Glutamatergic neuron (in vitro differentiated cells): ENCODE results near the gene LIMCH1. TPM values are rescaled to one million over a fixed set of nuclear protein-coding genes. Genes with fewer than 3 reads are reported as not detected.

Experiments
- DNase-seq: peaks from one replicate; pipeline ENCODE4 v3.0.0; 2022
- H3K27ac Mint-ChIP-seq: one replicate; pipeline ENCODE4 v1.8.0; 2020; ENCODE audit warnings: mild to moderate bottlenecking, mixed read lengths, inconsistent platforms; ENCODE audit not compliant: unreplicated experiment
- H3K27me3 Mint-ChIP-seq: one replicate; pipeline ENCODE4 v1.8.0; 2020; ENCODE audit warnings: mild to moderate bottlenecking, moderate library complexity, mixed read lengths, inconsistent platforms; ENCODE audit not compliant: unreplicated experiment
- H3K36me3 Mint-ChIP-seq: one replicate; pipeline ENCODE4 v1.8.0; 2020; ENCODE audit warnings: mild to moderate bottlenecking, mixed read lengths, inconsistent platforms; ENCODE audit not compliant: unreplicated experiment
- H3K4me1 Mint-ChIP-seq: one replicate; pipeline ENCODE4 v1.8.0; 2020; ENCODE audit warnings: mild to moderate bottlenecking, low read depth, mixed read lengths, inconsistent platforms; ENCODE audit not compliant: unreplicated experiment
- H3K4me3 Mint-ChIP-seq: one replicate; pipeline ENCODE4 v1.8.0; 2020; ENCODE audit warnings: mild to moderate bottlenecking, mixed read lengths, inconsistent platforms; ENCODE audit not compliant: unreplicated experiment
- H3K9me3 Mint-ChIP-seq: one replicate; pipeline ENCODE4 v1.8.0; 2020; ENCODE audit warnings: mild to moderate bottlenecking, moderate library complexity, mixed read lengths, inconsistent platforms; ENCODE audit not compliant: unreplicated experiment
- total RNA-seq: library from RNA; stranded (reverse); fragmentation: NEBNext Ultra II Directional; extraction: Animal tissue kit (Norgen Biotek cat#: 25700); gene quantifications from one replicate; pipeline ENCODE4 v1.2.1, GENCODE V29; 2021; ENCODE audit not compliant: unreplicated experiment
- TF ChIP-seq, protein P1 (sequence below): fragments of 200-600 bp; sonication (generic); IDR thresholded peaks from one replicate; pipeline ENCODE4 v1.5.0; 2021; ENCODE audit not compliant: partially characterized antibody, unreplicated experiment

Gene LIMCH1
- total RNA-seq, 1 donor from 2014 or later, result 22.5 TPM

DNA sequence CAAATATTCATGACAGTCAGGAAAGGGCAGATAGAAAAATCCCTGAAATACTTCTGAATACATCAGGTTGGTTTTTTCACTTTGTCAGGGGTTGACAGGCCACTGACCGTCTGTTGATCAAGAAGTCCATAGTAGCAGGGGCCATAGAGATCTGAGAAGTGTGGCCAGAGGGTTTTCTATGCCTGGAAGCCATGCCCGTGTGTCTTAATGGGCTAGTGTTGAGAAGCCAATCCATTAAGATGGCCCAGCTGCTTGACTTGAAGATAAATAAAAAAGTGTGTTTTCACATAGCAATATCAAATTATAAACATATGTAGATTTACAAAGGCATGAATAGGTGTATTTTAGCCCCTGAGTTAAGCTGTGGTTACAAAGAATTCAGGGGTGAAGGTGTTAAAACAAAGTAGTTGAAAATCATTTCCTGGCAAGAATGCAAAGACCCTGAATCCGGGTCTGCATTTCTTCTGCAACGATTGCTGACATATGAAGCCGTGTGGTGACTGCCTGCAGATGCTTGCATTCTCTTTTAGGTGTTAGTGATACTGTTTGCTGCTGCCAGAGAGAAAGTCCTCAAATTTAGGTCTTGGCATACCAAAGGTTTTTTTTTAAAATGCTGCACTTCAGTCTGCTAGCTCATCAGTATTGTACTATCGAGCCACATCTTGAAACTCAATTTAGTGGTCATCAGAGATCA, 9.3 kb upstream of the LIMCH1 start:
- Mint-ChIP-seq H3K27ac (no peak overlapping the region), H3K36me3 (no peaks in the 10 kb centered on the region), H3K4me1 (no peaks in the 10 kb centered on the region), H3K27me3 (no peaks in the 10 kb centered on the region), H3K4me3 (no peak overlapping the region), H3K9me3 (no peaks in the 10 kb centered on the region)
- DNase-seq, result no peak
- TF ChIP-seq, protein P1, sequence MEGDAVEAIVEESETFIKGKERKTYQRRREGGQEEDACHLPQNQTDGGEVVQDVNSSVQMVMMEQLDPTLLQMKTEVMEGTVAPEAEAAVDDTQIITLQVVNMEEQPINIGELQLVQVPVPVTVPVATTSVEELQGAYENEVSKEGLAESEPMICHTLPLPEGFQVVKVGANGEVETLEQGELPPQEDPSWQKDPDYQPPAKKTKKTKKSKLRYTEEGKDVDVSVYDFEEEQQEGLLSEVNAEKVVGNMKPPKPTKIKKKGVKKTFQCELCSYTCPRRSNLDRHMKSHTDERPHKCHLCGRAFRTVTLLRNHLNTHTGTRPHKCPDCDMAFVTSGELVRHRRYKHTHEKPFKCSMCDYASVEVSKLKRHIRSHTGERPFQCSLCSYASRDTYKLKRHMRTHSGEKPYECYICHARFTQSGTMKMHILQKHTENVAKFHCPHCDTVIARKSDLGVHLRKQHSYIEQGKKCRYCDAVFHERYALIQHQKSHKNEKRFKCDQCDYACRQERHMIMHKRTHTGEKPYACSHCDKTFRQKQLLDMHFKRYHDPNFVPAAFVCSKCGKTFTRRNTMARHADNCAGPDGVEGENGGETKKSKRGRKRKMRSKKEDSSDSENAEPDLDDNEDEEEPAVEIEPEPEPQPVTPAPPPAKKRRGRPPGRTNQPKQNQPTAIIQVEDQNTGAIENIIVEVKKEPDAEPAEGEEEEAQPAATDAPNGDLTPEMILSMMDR, result no peak

DNA sequence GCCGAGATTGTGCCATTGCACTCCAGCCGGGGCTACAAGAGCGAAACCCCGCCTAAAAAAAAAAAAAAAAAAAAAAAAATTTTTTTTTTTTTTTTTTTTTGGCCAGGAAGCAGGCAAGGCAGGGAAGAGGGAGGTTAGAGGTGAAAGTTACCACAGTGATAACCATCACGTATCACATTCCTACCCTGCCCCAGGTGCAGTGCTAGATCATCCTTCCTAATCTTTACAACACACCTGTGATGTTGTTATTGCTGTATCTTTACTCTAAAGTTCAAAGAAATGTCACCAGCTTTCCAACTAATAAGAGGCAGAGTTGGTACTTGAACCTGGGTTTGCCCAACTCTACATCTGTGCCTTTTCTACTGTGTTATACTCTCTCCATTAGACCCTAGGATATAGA, 7.2 kb upstream of the LIMCH1 start:
- Mint-ChIP-seq H3K9me3 (no peaks in the 10 kb centered on the region), H3K4me3 (no peak overlapping the region), H3K27me3 (no peaks in the 10 kb centered on the region), H3K27ac (no peak overlapping the region), H3K36me3 (no peaks in the 10 kb centered on the region), H3K4me1 (no peaks in the 10 kb centered on the region)
- DNase-seq, result no peak
- TF ChIP-seq, protein P1, result no peak

- H3K4me3 Mint-ChIP-seq, result no peak overlapping the region
- H3K27me3 Mint-ChIP-seq, result no peaks in the 10 kb centered on the region
- no peaks in the 10 kb centered on the region for H3K4me1 Mint-ChIP-seq
- TF ChIP-seq, protein P1, result no peak
- no peaks in the 10 kb centered on the region for H3K9me3 Mint-ChIP-seq
- no peak overlapping the region for H3K27ac Mint-ChIP-seq
- H3K36me3 Mint-ChIP-seq, result no peaks in the 10 kb centered on the region
- DNase-seq, result no peak
These were observed 5.6 kb upstream of the LIMCH1 start for GRCh38 chr4:41532336-41532735.

- no peaks in the 10 kb centered on the region for H3K27me3 Mint-ChIP-seq
- no peaks in the 10 kb centered on the region for H3K4me1 Mint-ChIP-seq
- no peak for DNase-seq
- H3K36me3 Mint-ChIP-seq, result no peaks in the 10 kb centered on the region
- no peak overlapping the region for H3K27ac Mint-ChIP-seq
- H3K9me3 Mint-ChIP-seq, result no peaks in the 10 kb centered on the region
- TF ChIP-seq, protein P1, result no peak
- no peak overlapping the region for H3K4me3 Mint-ChIP-seq
These were observed 5.1 kb upstream of the LIMCH1 start for GRCh38 chr4:41532882-41533281.

DNA sequence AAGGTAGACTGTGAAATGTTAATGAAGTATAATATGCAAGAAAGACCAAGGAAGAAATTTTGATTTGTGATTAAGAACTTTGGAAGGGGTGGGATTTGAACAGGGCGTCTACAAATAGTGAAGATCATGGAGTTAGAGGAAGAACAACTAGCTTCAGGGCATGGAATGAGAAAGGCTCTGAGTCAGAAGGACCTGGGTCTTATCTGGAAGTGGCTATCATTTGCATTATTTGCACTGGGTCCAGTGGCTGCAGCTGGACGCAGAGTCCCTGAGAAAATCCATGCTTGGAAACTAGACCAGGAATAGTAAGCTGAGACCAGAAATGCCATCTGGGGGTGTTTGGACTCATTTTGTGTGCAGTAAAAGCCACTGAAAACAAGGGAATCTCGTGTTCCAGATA, 4.3 kb upstream of the LIMCH1 start:
- no peak overlapping the region for H3K27ac Mint-ChIP-seq

More for the DNA sequence above, 4.3 kb upstream of the LIMCH1 start:
- H3K36me3 Mint-ChIP-seq, result no peaks in the 10 kb centered on the region
- TF ChIP-seq, protein P1, result no peak
- DNase-seq, result no peak
- no peaks in the 10 kb centered on the region for H3K27me3 Mint-ChIP-seq
- H3K4me3 Mint-ChIP-seq, result no peak overlapping the region
- H3K9me3 Mint-ChIP-seq, result no peaks in the 10 kb centered on the region
- no peaks in the 10 kb centered on the region for H3K4me1 Mint-ChIP-seq
